ENCODE results near the gene AKAP10.
"Not testable (repeated sequence)": the region's sequence is repeated elsewhere in the genome, so short reads cannot be mapped to it uniquely, and the experiment has no call there.

Gene AKAP10

GRCh38 chr17:19928299-19928698 is 49.3 kb downstream of the AKAP10 start:
- no peak for DNase-seq (ENCODE audit: low spot score)

- no peak for DNase-seq (ENCODE audit: low spot score)
Observed at GRCh38 chr17:19915245-19915978, 62.2 kb downstream of the AKAP10 start.

- no peak for DNase-seq (ENCODE audit: low spot score)
Observed at GRCh38 chr17:19911033-19911432, 66.6 kb downstream of the AKAP10 start.

- DNase-seq (ENCODE audit: low spot score), result no peak
Observed at GRCh38 chr17:19909139-19909538, 68.5 kb downstream of the AKAP10 start.

- no peak for DNase-seq (ENCODE audit: low spot score)
Observed at GRCh38 chr17:19905502-19905901, 72.1 kb downstream of the AKAP10 start.

GRCh38 chr17:19904924-19905323 is 72.7 kb downstream of the AKAP10 start:
- no peak for DNase-seq (ENCODE audit: low spot score)

GRCh38 chr17:19904412-19904811 is 73.2 kb downstream of the AKAP10 start:
- no peak for DNase-seq (ENCODE audit: low spot score)

GRCh38 chr17:19900809-19901208 is 76.8 kb downstream of the AKAP10 start:
- no peak for DNase-seq (ENCODE audit: low spot score)

- peak; percentile 27 for DNase-seq (ENCODE audit: low spot score)
Observed at GRCh38 chr17:19897903-19898302, 79.7 kb downstream of the AKAP10 start.

- no peak for DNase-seq (ENCODE audit: low spot score)
Observed at GRCh38 chr17:19897090-19897837, 80.4 kb downstream of the AKAP10 start.

- DNase-seq (ENCODE audit: low spot score), result no peak
Observed at GRCh38 chr17:19896679-19897078, 80.9 kb downstream of the AKAP10 start.

- not testable (repeated sequence) for DNase-seq (ENCODE audit: low spot score)
Observed at GRCh38 chr17:19890554-19890953, 87.1 kb downstream of the AKAP10 start.

- not testable (repeated sequence) for DNase-seq (ENCODE audit: low spot score)
Observed at GRCh38 chr17:19890001-19890400, 87.6 kb downstream of the AKAP10 start.

GRCh38 chr17:19886116-19886515 is 91.5 kb downstream of the AKAP10 start:
- no peak for DNase-seq (ENCODE audit: low spot score)

- DNase-seq (ENCODE audit: low spot score), result no peak
Observed at GRCh38 chr17:19883537-19884215, 94.0 kb downstream of the AKAP10 start.

GRCh38 chr17:19880393-19880792 is 97.2 kb downstream of the AKAP10 start:
- DNase-seq (ENCODE audit: low spot score), result no peak

GRCh38 chr17:19877364-19877945 is 100.2 kb downstream of the AKAP10 start:
- no peak for DNase-seq (ENCODE audit: low spot score)

GRCh38 chr17:19876529-19877161 is 101.0 kb downstream of the AKAP10 start:
- no peak for DNase-seq (ENCODE audit: low spot score)

GRCh38 chr17:19874256-19874655 is 103.4 kb downstream of the AKAP10 start:
- no peak for DNase-seq (ENCODE audit: low spot score)

- DNase-seq (ENCODE audit: low spot score), result no peak
Observed at GRCh38 chr17:19873346-19873745, 104.3 kb downstream of the AKAP10 start.

- DNase-seq (ENCODE audit: low spot score), result no peak
Observed at GRCh38 chr17:19868079-19868395, 109.6 kb downstream of the AKAP10 start.
